ENCODE results near the gene CNPY4.

The CNPY4 gene

DNA sequence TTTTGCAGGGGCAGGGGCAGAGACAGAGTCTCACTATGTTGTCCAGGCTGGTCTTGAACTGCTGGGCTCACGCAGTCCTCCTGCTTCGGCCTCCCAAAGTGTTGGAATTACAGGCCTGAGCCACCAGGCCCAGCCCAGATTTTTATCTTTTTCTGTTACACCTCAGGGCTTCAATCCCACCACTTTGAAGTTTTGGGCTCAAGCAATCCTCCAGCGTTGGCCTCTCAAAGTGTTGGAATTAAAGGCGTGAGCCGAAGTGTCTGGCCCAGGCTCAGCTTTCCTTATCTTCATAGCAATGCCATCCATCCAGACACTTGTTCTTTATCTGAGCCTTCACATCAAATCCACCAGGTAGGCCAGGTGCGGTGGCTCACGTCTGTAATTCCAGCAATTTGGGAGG is 4.4 kb upstream of the CNPY4 start:
- H3K4me3 ChIP-seq (ENCODE audit: control insufficient read depth, low read depth, low read length) = no peak overlapping the region
- TF ChIP-seq, protein P1, sequence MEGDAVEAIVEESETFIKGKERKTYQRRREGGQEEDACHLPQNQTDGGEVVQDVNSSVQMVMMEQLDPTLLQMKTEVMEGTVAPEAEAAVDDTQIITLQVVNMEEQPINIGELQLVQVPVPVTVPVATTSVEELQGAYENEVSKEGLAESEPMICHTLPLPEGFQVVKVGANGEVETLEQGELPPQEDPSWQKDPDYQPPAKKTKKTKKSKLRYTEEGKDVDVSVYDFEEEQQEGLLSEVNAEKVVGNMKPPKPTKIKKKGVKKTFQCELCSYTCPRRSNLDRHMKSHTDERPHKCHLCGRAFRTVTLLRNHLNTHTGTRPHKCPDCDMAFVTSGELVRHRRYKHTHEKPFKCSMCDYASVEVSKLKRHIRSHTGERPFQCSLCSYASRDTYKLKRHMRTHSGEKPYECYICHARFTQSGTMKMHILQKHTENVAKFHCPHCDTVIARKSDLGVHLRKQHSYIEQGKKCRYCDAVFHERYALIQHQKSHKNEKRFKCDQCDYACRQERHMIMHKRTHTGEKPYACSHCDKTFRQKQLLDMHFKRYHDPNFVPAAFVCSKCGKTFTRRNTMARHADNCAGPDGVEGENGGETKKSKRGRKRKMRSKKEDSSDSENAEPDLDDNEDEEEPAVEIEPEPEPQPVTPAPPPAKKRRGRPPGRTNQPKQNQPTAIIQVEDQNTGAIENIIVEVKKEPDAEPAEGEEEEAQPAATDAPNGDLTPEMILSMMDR (IDR thresholded peaks at IDR 0.05; ENCODE audit: control insufficient read depth, insufficient read depth, low read depth, low read length, missing control alignments) = no peak
- DNase-seq (ENCODE audit: low read depth) = no peak

DNA sequence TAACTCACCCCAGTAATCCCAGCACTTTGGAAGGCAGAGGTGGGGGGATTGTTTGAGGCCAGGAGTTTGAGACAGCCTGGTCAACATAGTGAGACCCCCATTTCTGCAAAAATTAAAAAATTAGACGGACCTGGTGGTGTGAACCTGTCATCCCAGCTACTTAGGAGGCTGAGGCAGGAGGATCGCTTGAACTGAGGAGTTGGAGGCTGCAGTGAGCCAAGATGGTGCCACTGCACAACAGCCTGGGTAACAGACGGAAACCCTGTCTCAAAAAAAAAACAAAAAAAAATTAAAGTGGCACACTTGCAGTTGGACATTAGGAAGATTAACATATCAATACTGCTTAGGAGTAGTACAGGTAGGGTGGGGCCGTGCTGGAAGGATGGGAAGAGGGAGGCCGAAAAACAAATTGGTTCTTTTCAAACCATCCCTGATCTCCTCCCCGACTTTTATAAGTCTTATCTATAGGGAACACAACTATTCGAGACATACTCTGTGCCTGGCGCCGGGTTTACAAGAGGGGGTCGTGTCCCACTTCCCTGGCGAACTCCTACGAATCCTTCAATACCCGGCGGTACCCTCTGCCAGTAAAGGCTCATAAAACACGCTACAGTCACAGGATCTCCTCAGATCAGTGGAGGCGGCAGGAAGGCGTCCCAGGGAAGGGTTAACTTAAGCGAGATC is 904 bp upstream of the CNPY4 start:
- TF ChIP-seq, protein P1 (IDR thresholded peaks at IDR 0.05; ENCODE audit: control insufficient read depth, insufficient read depth, low read depth, low read length, missing control alignments) = no peak
- DNase-seq (ENCODE audit: low read depth) = no peak
- H3K4me3 ChIP-seq (ENCODE audit: control insufficient read depth, low read depth, low read length) = peak overlapping the region; percentile 98

DNA sequence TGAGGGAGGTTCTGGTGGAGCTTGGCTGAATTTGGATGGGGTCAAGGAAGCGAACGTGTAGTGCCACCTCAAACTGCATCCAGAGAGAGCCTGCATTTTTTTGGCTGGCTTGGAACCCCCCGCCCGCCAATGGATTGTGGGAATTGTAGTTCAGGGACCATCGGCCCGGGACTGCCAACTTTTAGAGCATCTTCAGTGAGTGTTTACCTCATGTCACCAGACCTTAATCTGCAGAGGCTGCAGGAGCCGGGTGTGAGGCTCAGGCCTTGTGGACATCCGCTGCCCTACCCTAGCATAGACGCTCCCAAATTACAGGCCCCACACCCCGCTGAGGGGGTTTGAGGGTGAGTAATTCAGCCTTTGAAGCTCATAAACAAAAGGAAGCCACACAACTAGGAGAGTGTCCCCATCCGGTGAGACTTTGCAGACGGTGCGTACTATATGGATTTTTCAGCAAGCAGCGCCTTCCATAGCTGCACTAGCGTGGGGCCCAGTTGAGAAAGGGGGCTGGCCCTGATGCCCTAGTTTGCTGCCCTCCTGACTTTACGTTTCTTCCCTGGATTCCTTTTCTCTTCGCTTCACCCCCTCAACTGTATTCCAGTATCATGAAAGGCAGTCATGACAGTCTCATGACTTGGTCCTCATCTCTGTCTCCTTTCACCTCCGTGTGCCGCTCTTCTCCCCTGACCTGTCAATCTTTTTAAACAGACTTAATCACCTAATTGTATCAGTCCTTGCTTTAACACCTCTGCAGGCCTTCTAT is 717 bp downstream of the CNPY4 start:
- no peak for DNase-seq (ENCODE audit: low read depth)
- TF ChIP-seq, protein P1 (IDR thresholded peaks at IDR 0.05; ENCODE audit: control insufficient read depth, insufficient read depth, low read depth, low read length, missing control alignments) = no peak
- H3K4me3 ChIP-seq (ENCODE audit: control insufficient read depth, low read depth, low read length) = peak overlapping the region; percentile 98

DNA sequence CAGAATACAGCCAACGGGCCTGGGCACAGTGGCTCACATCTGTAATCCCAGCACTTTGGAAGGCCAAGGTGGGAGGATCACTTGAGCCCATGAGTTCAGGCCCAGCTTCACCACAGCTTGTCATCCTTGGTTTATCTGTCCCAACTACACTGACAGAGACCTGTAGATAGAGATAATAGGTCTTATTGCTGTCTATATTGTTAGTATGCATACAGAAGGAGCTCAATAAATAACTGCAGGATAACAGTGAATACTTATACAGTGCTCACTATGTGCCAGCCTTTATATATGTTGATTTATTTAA is 1.3 kb downstream of the CNPY4 start:
- peak overlapping the region; percentile 98 for H3K4me3 ChIP-seq (ENCODE audit: control insufficient read depth, low read depth, low read length)
- no peak for DNase-seq (ENCODE audit: low read depth)
- TF ChIP-seq, protein P1 (IDR thresholded peaks at IDR 0.05; ENCODE audit: control insufficient read depth, insufficient read depth, low read depth, low read length, missing control alignments) = no peak

DNA sequence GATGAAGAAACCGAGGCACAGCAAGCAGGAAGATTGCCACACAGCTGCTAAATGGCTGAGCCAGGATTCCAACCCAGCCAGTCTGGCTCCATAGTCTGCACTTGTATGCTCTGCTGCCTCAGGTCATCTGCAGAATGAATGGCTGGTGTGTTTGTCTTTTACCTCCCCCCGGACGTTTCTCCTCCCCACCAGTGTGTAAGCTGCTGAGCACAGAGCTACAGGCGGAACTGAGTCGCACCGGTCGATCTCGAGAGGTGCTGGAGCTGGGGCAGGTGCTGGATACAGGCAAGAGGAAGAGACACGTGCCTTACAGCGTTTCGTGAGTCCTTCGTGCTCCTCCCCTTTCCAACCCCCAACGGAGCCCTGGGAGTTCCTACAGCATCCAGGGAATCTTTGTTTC is 2.6 kb downstream of the CNPY4 start:
- TF ChIP-seq, protein P1 (IDR thresholded peaks at IDR 0.05; ENCODE audit: control insufficient read depth, insufficient read depth, low read depth, low read length, missing control alignments) = no peak
- no peak overlapping the region for H3K4me3 ChIP-seq (ENCODE audit: control insufficient read depth, low read depth, low read length)
- no peak for DNase-seq (ENCODE audit: low read depth)

DNA sequence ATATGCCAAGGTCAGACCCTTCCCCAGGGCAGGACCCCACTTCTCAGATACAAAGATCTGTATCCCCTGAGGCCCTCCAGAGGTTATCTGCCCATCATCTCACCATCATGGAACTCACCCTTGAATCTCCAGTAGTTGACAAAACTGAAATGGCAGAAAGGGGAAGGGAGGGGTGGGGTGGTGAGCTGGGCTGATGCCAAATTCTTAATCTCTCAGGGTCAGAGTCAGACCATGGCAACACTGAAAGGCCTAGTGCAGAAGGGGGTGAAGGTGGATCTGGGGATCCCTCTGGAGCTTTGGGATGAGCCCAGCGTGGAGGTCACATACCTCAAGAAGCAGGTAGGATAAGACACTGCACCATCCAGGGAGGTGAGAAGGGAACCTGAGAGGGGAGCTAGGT is 3.1 kb downstream of the CNPY4 start:
- TF ChIP-seq, protein P1 (IDR thresholded peaks at IDR 0.05; ENCODE audit: control insufficient read depth, insufficient read depth, low read depth, low read length, missing control alignments) = no peak
- no peak overlapping the region for H3K4me3 ChIP-seq (ENCODE audit: control insufficient read depth, low read depth, low read length)
- DNase-seq (ENCODE audit: low read depth) = no peak

All from AG09309 (cell line).